ENCODE measurements around the gene RASAL2. TPM values are rescaled to one million over a fixed set of nuclear protein-coding genes. Genes with fewer than 3 reads are reported as not detected.

The RASAL2 gene
- total RNA-seq, 1 experiment from 2014 or later = 32.4 TPM

- Mint-ChIP-seq H3K27ac (ENCODE audit: unreplicated experiment) (no peak overlapping the region), H3K36me3 (ENCODE audit: insufficient read depth, unreplicated experiment) (no peaks in the 10 kb centered on the region), H3K4me3 (ENCODE audit: low read depth, unreplicated experiment) (no peak overlapping the region), H3K27me3 (ENCODE audit: unreplicated experiment) (no peaks in the 10 kb centered on the region), H3K9me3 (ENCODE audit: low read depth, unreplicated experiment) (no peaks in the 10 kb centered on the region), H3K4me1 (ENCODE audit: low read depth, unreplicated experiment) (peaks cover 53% of the 10 kb centered on the region)
- intact Hi-C loops (cut with micrococcal nuclease; ENCODE audit: unreplicated experiment) = loop anchor here (2.0 kb wide), 1 partner anchor 138 kb away; no protein-coding TSS in a partner anchor
- CTCF ChIA-PET = no interaction called here
- no TSS peak for BruUV-seq (replicated peaks)
- DNase-seq = peak; percentile 65
- peak; percentile 25 for TF ChIP-seq CTCF (IDR thresholded peaks at IDR 0.05; ENCODE audit: unreplicated experiment)
Measured at GRCh38 chr1:178055093-178055492, 38.8 kb upstream of the RASAL2 start.

- no peaks in the 10 kb centered on the region for H3K9me3 Mint-ChIP-seq (ENCODE audit: low read depth, unreplicated experiment)
- peaks cover 61% of the 10 kb centered on the region for H3K4me1 Mint-ChIP-seq (ENCODE audit: low read depth, unreplicated experiment)
- no peaks in the 10 kb centered on the region for H3K36me3 Mint-ChIP-seq (ENCODE audit: insufficient read depth, unreplicated experiment)
- DNase-seq = peak; percentile 39
- TF ChIP-seq CTCF (IDR thresholded peaks at IDR 0.05; ENCODE audit: unreplicated experiment) = no peak
- H3K27me3 Mint-ChIP-seq (ENCODE audit: unreplicated experiment) = no peaks in the 10 kb centered on the region
- H3K4me3 Mint-ChIP-seq (ENCODE audit: low read depth, unreplicated experiment) = no peak overlapping the region
- CTCF ChIA-PET = interaction anchor here (0.6 kb wide), 1 partner anchor 24 kb away, joined by 5 read pairs; no protein-coding TSS in a partner anchor
- H3K27ac Mint-ChIP-seq (ENCODE audit: unreplicated experiment) = no peak overlapping the region
- intact Hi-C loops (cut with micrococcal nuclease; ENCODE audit: unreplicated experiment) = loop anchor here (2.0 kb wide), 2 partner anchors 137 to 227 kb away; no protein-coding TSS in a partner anchor
- BruUV-seq (replicated peaks) = no TSS peak
Measured at GRCh38 chr1:178055779-178056471, 38.0 kb upstream of the RASAL2 start.

- no peak for TF ChIP-seq CTCF (IDR thresholded peaks at IDR 0.05; ENCODE audit: unreplicated experiment)
- Mint-ChIP-seq H3K36me3 (ENCODE audit: insufficient read depth, unreplicated experiment) (no peaks in the 10 kb centered on the region), H3K27me3 (ENCODE audit: unreplicated experiment) (no peaks in the 10 kb centered on the region), H3K9me3 (ENCODE audit: low read depth, unreplicated experiment) (no peaks in the 10 kb centered on the region), H3K4me1 (ENCODE audit: low read depth, unreplicated experiment) (peaks cover 62% of the 10 kb centered on the region), H3K4me3 (ENCODE audit: low read depth, unreplicated experiment) (no peak overlapping the region), H3K27ac (ENCODE audit: unreplicated experiment) (no peak overlapping the region)
- CTCF ChIA-PET = no interaction called here
- no TSS peak for BruUV-seq (replicated peaks)
- DNase-seq = no peak
- intact Hi-C loops (cut with micrococcal nuclease; ENCODE audit: unreplicated experiment) = loop anchor here (2.0 kb wide), 1 partner anchor 226 kb away; no protein-coding TSS in a partner anchor
Measured at GRCh38 chr1:178057141-178057765, 36.7 kb upstream of the RASAL2 start.

GRCh38 chr1:178057912-178058534 lies 35.9 kb upstream of the RASAL2 start:
- no peak for DNase-seq
- Mint-ChIP-seq H3K4me1 (ENCODE audit: low read depth, unreplicated experiment) (peaks cover 54% of the 10 kb centered on the region), H3K36me3 (ENCODE audit: insufficient read depth, unreplicated experiment) (no peaks in the 10 kb centered on the region), H3K27ac (ENCODE audit: unreplicated experiment) (no peak overlapping the region), H3K9me3 (ENCODE audit: low read depth, unreplicated experiment) (no peaks in the 10 kb centered on the region), H3K4me3 (ENCODE audit: low read depth, unreplicated experiment) (no peak overlapping the region), H3K27me3 (ENCODE audit: unreplicated experiment) (no peaks in the 10 kb centered on the region)
- no peak for TF ChIP-seq CTCF (IDR thresholded peaks at IDR 0.05; ENCODE audit: unreplicated experiment)
- CTCF ChIA-PET = no interaction called here
- no TSS peak for BruUV-seq (replicated peaks)
- intact Hi-C loops (cut with micrococcal nuclease; ENCODE audit: unreplicated experiment) = loop anchor here (2.0 kb wide), 2 partner anchors 35 to 225 kb away; no protein-coding TSS in a partner anchor
